ENCODE measurements around the gene JCAD. TPM values are rescaled to one million over a fixed set of nuclear protein-coding genes. Genes with fewer than 3 reads are reported as not detected.

JCAD gene
- total RNA-seq, 1 experiment from 2014 or later: 36.7 TPM

- H2AFZ ChIP-seq: no peak overlapping the region
- no TSS peak for BruUV-seq (replicated peaks)
- H4K20me1 ChIP-seq (ENCODE audit: insufficient read depth): no peaks in the 10 kb centered on the region
- no peak overlapping the region for H3K4me2 ChIP-seq
- no peaks in the 10 kb centered on the region for H3K27me3 ChIP-seq (ENCODE audit: insufficient read depth, low read depth)
- no peaks in the 10 kb centered on the region for H3K36me3 ChIP-seq (ENCODE audit: low read depth)
- no peak overlapping the region for H3K4me3 ChIP-seq
- ChIA-PET CTCF (no interaction called here), POLR2A (ENCODE audit: unreplicated experiment) (no interaction called here)
- no peaks in the 10 kb centered on the region for H3K79me2 ChIP-seq (ENCODE audit: low read depth)
- H3K9me2 ChIP-seq (ENCODE audit: insufficient read depth): no peaks in the 10 kb centered on the region
- peaks cover 9% of the 10 kb centered on the region; the same call in 1 of the 2 replicates for H3K4me1 ChIP-seq (replicated peaks; ENCODE audit: insufficient read depth)
- H3K9me3 ChIP-seq (ENCODE audit: insufficient read depth, low read depth): no peaks in the 10 kb centered on the region
- no peak for DNase-seq
- H3K27ac ChIP-seq: no peak overlapping the region
- intact Hi-C loops (cut with micrococcal nuclease; ENCODE audit: unreplicated experiment): no loop called here
- TF ChIP-seq, protein P1, sequence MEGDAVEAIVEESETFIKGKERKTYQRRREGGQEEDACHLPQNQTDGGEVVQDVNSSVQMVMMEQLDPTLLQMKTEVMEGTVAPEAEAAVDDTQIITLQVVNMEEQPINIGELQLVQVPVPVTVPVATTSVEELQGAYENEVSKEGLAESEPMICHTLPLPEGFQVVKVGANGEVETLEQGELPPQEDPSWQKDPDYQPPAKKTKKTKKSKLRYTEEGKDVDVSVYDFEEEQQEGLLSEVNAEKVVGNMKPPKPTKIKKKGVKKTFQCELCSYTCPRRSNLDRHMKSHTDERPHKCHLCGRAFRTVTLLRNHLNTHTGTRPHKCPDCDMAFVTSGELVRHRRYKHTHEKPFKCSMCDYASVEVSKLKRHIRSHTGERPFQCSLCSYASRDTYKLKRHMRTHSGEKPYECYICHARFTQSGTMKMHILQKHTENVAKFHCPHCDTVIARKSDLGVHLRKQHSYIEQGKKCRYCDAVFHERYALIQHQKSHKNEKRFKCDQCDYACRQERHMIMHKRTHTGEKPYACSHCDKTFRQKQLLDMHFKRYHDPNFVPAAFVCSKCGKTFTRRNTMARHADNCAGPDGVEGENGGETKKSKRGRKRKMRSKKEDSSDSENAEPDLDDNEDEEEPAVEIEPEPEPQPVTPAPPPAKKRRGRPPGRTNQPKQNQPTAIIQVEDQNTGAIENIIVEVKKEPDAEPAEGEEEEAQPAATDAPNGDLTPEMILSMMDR (conservative IDR thresholded peaks at IDR 0.05): no peak
- no peak for TF ChIP-seq EZH2 (IDR thresholded peaks at IDR 0.05; ENCODE audit: low read depth)
- peaks cover 3% of the 10 kb centered on the region; the same call in 1 of the 2 replicates for H3F3A ChIP-seq (ENCODE audit: insufficient read depth, low read depth)
These were observed 66.0 kb downstream of the JCAD start for GRCh38 chr10:29993319-29993915.

DNA sequence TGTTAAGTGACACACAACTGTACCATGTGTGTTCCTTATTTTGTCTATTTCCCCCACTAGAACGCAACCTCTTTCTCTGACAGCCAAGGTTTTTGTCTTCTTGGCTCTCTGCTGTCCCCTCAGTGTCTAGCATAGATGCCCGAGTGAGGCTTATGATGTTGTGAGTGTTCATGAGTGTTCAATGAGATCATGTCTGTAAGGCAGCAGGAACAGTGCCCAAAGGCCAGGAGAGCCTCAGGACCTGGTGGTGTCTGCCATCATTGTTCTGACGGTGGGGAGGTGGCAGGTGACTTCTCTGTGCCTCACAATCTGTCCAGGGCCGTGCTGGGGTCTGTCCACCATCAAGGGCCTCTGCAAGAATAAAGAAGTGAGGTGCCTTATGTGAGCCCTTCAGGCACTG is 66.5 kb downstream of the JCAD start:
- no TSS peak for BruUV-seq (replicated peaks)
- Histone ChIP-seq H3K36me3 (ENCODE audit: low read depth) (no peaks in the 10 kb centered on the region), H3K27ac (no peak overlapping the region), H3K4me3 (no peak overlapping the region), H3F3A (ENCODE audit: insufficient read depth, low read depth) (peaks cover 3% of the 10 kb centered on the region; the same call in 1 of the 2 replicates), H3K4me2 (no peak overlapping the region), H3K9me2 (ENCODE audit: insufficient read depth) (no peaks in the 10 kb centered on the region), H2AFZ (no peak overlapping the region), H3K9me3 (ENCODE audit: insufficient read depth, low read depth) (no peaks in the 10 kb centered on the region), H4K20me1 (ENCODE audit: insufficient read depth) (no peaks in the 10 kb centered on the region), H3K27me3 (ENCODE audit: insufficient read depth, low read depth) (no peaks in the 10 kb centered on the region), H3K79me2 (ENCODE audit: low read depth) (no peaks in the 10 kb centered on the region), H3K4me1 (replicated peaks; ENCODE audit: insufficient read depth) (peaks cover 9% of the 10 kb centered on the region; the same call in 1 of the 2 replicates)
- intact Hi-C loops (cut with micrococcal nuclease; ENCODE audit: unreplicated experiment): no loop called here
- POLR2A ChIA-PET (ENCODE audit: unreplicated experiment): no interaction called here
- CTCF ChIA-PET: no interaction called here
- DNase-seq: no peak
- no peak for TF ChIP-seq EZH2 (IDR thresholded peaks at IDR 0.05; ENCODE audit: low read depth)
- TF ChIP-seq, protein P1 (conservative IDR thresholded peaks at IDR 0.05): no peak

DNA sequence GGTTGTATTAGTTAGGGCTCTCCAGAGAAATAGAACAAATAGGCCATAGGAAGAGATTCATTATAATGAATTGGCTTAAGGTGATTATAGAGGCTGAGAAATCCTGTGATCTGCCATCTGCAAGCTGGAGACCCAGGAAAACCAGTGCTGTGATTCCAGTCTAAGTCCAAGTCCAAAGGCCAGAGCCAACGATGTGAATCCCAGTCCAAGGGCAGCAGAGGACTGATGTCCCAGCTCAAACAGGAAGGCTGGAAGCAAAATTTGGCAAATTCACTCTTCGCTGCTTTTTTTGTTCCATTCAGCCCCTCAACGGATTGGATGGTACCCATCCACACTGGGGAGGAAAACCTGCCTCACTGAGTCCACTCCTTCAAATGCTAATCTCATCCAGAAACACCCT is 68.0 kb downstream of the JCAD start:
- Histone ChIP-seq H3K4me2 (no peak overlapping the region), H3K9me3 (ENCODE audit: insufficient read depth, low read depth) (no peaks in the 10 kb centered on the region), H3K9me2 (ENCODE audit: insufficient read depth) (no peaks in the 10 kb centered on the region), H3K27ac (no peak overlapping the region), H4K20me1 (ENCODE audit: insufficient read depth) (no peaks in the 10 kb centered on the region), H2AFZ (no peak overlapping the region), H3K27me3 (ENCODE audit: insufficient read depth, low read depth) (no peaks in the 10 kb centered on the region), H3K4me3 (no peak overlapping the region), H3K79me2 (ENCODE audit: low read depth) (no peaks in the 10 kb centered on the region), H3K36me3 (ENCODE audit: low read depth) (no peaks in the 10 kb centered on the region), H3F3A (ENCODE audit: insufficient read depth, low read depth) (no peaks in the 10 kb centered on the region), H3K4me1 (replicated peaks; ENCODE audit: insufficient read depth) (peaks cover 9% of the 10 kb centered on the region; the same call in 1 of the 2 replicates)
- no TSS peak for BruUV-seq (replicated peaks)
- TF ChIP-seq, protein P1 (conservative IDR thresholded peaks at IDR 0.05): no peak
- POLR2A ChIA-PET (ENCODE audit: unreplicated experiment): no interaction called here
- intact Hi-C loops (cut with micrococcal nuclease; ENCODE audit: unreplicated experiment): no loop called here
- CTCF ChIA-PET: no interaction called here
- DNase-seq: no peak

All from PC-9 (cell line).